Endothelial cell of umbilical vein (primary cell): ENCODE data around the gene MS4A15. TPM values are rescaled to one million over a fixed set of nuclear protein-coding genes. Genes with fewer than 3 reads are reported as not detected.

Experiments used
- BruUV-seq: library from RNA; stranded (reverse); fragments of 400-500 nt; replicated peaks from 2 replicates; lab custom pipeline; 2021; lab: Mats Ljungman, UMichigan
- CTCF ChIA-PET: fragments of 300-600, 350-600 bp; sonication (Branson Sonifier 250); formaldehyde crosslinking; loops from one replicate; lab custom pipeline; 2021; ENCODE audit warnings: antibody characterized with exemption, inconsistent platforms; lab: Charles Lee
- POLR2A ChIA-PET: fragments of 300-600, 350-600 bp; sonication (Branson Sonifier 250); formaldehyde crosslinking; loops from one replicate; lab custom pipeline; 2021; ENCODE audit warnings: antibody characterized with exemption, inconsistent platforms; lab: Charles Lee
- DNase-seq: peaks from one replicate; pipeline ENCODE4 v3.0.0-alpha.2; 2011; ENCODE audit warnings: low read depth, low spot score
- FAIRE-seq: peaks from 2 replicates; lab custom pipeline; 2011; peaks lifted over from hg19 to GRCh38; lab: Jason Lieb, UNC
- H2AFZ ChIP-seq: 2 replicates; pipeline ENCODE4 v1.6.0; 2012; ENCODE audit warnings: low read depth, low read length, control low read depth, inconsistent platforms
- H3K27ac ChIP-seq: 2 replicates; pipeline ENCODE4 v1.5.1; 2011; ENCODE audit warnings: low read depth, mild to moderate bottlenecking, control low read depth, low read length, moderate library complexity; ENCODE audit not compliant: insufficient read depth
- H3K27me3 ChIP-seq, 2 experiments: 2 replicates each; pipeline versions ENCODE4 v1.6.0 to v1.6.1; 2011; ENCODE audit warnings: low read length in 2 of 2, mixed read lengths in 1 of 2; ENCODE audit not compliant: control insufficient read depth in 2 of 2, insufficient read depth in 2 of 2
- H3K36me3 ChIP-seq, 2 experiments: 2 replicates in 1 of 2; 3 replicates in 1 of 2; pipeline ENCODE4 v1.5.1; 2011; ENCODE audit warnings: low read length in 2 of 2, mild to moderate bottlenecking in 1 of 2, moderate library complexity in 1 of 2; ENCODE audit not compliant: control insufficient read depth in 2 of 2, insufficient read depth in 2 of 2; ENCODE audit errors: extremely low read depth in 1 of 2
- H3K4me1 ChIP-seq: 3 replicates; pipeline ENCODE4 v1.5.1; 2011; ENCODE audit warnings: mild to moderate bottlenecking, low read length; ENCODE audit not compliant: control insufficient read depth, insufficient read depth; ENCODE audit errors: extremely low read depth
- H3K4me2 ChIP-seq: 2 replicates; pipeline ENCODE4 v1.6.1; 2011; ENCODE audit warnings: low read length, control low read depth, mixed read lengths; ENCODE audit not compliant: insufficient read depth
- H3K4me3 ChIP-seq, 3 experiments: fragments of 200-600 bp in 1 of 3; sonication (generic), shearing (Covaris generic) in 1 of 3; replicated peaks in 1 of 3; 2 replicates each; pipeline ENCODE4 v1.5.1; 2011 to 2016; ENCODE audit warnings: control low read depth in 3 of 3, low read length in 3 of 3, mild to moderate bottlenecking in 2 of 3, inconsistent platforms in 1 of 3, low read depth in 1 of 3, moderate library complexity in 1 of 3; ENCODE audit not compliant: insufficient read depth in 1 of 3
- H3K79me2 ChIP-seq: 2 replicates; pipeline ENCODE4 v1.6.0; 2012; ENCODE audit warnings: low read length, inconsistent platforms; ENCODE audit not compliant: control insufficient read depth, insufficient read depth
- H3K9ac ChIP-seq: replicated peaks from 2 replicates; pipeline ENCODE3; 2011; ENCODE audit warnings: low read length, control low read depth; ENCODE audit not compliant: insufficient read depth; ENCODE audit errors: extremely low read depth
- H3K9me1 ChIP-seq: replicated peaks from 3 replicates; pipeline ENCODE4 v1.6.0; 2011; ENCODE audit warnings: mild to moderate bottlenecking, low read length; ENCODE audit not compliant: control insufficient read depth, insufficient read depth; ENCODE audit errors: extremely low read depth
- H3K9me3 ChIP-seq: replicated peaks from 2 replicates; pipeline ENCODE4 v1.5.1; 2012; ENCODE audit warnings: low read length, inconsistent platforms; ENCODE audit not compliant: control insufficient read depth, insufficient read depth
- H4K20me1 ChIP-seq: replicated peaks from 2 replicates; pipeline ENCODE3; 2011; ENCODE audit warnings: mild to moderate bottlenecking, low read length; ENCODE audit not compliant: control insufficient read depth, insufficient read depth; ENCODE audit errors: extremely low read depth
- FOS ChIP-seq: IDR thresholded peaks from 2 replicates; pipeline ENCODE4 v1.6.1; 2011; ENCODE audit warnings: mild to moderate bottlenecking, low read length, moderate library complexity, borderline replicate concordance; ENCODE audit not compliant: insufficient read depth
- JUN ChIP-seq: IDR thresholded peaks from 2 replicates; pipeline ENCODE4 v1.6.1; 2011; ENCODE audit warnings: borderline replicate concordance, low read depth; ENCODE audit not compliant: insufficient read length, insufficient read depth
- MYC ChIP-seq: IDR thresholded peaks from one replicate; pipeline ENCODE4 v1.6.1; 2011; ENCODE audit warnings: mild to moderate bottlenecking, low read depth, low read length
- POLR2A ChIP-seq: IDR thresholded peaks from 2 replicates; pipeline ENCODE4 v1.6.1; 2012; ENCODE audit warnings: low read depth, mild to moderate bottlenecking, control low read depth, low read length
- POLR2AphosphoS5 ChIP-seq: IDR thresholded peaks from 2 replicates; pipeline ENCODE4 v1.6.1; 2012; ENCODE audit warnings: low read depth, mild to moderate bottlenecking, control low read depth, low read length, moderate library complexity; ENCODE audit not compliant: insufficient read depth
- dilution Hi-C: fragments of 300-500 bp; cut with MboI; formaldehyde crosslinking; loops from one replicate; pipeline ENCODE4 v1.15.0; 2019; ENCODE audit warnings: low sequenced_read_pairs; ENCODE audit not compliant: extremely low pct_ligation_motif_present
- intact Hi-C: fragments of 100-400 bp; cut with micrococcal nuclease; formaldehyde crosslinking; loops from one replicate; pipeline ENCODE4 v1.10.0; 2022
- polyA plus RNA-seq, 4 experiments: library from polyadenylated mRNA; depleted of rRNA in 3 of 4; stranded (reverse) in 3 of 4; unstranded in 1 of 4; fragments of >200 nt; gene quantifications; 2 replicates each; pipeline versions ENCODE4 v1.2.1 to v1.2.3, GENCODE V29; 2011 to 2012; ENCODE audit warnings: missing spikeins in 1 of 4
- total RNA-seq: library from RNA; stranded (reverse); gene quantifications from 2 replicates; pipeline ENCODE4 v1.2.3, GENCODE V29; 2021
- TF ChIP-seq, protein P1 (sequence below), 2 donors: IDR thresholded peaks; 1 replicate in 1 of 2; 2 replicates in 1 of 2; pipeline ENCODE4 v1.5.1; 2011; ENCODE audit warnings: low read length in 2 of 2, mild to moderate bottlenecking in 2 of 2, moderate library complexity in 2 of 2, control low read depth in 1 of 2, inconsistent platforms in 1 of 2, low read depth in 1 of 2; ENCODE audit not compliant: insufficient read depth in 1 of 2; ENCODE audit errors: extremely low read depth in 1 of 2
- TF ChIP-seq, protein P2 (sequence below): IDR thresholded peaks from 2 replicates; pipeline ENCODE4 v1.6.1; 2011; ENCODE audit not compliant: insufficient read depth, insufficient read length

Gene MS4A15
- total and polyA plus RNA-seq, 2 donors (not counting 3 experiments of a cell fraction or from before 2014, with no cell fraction given) = not detected

DNA sequence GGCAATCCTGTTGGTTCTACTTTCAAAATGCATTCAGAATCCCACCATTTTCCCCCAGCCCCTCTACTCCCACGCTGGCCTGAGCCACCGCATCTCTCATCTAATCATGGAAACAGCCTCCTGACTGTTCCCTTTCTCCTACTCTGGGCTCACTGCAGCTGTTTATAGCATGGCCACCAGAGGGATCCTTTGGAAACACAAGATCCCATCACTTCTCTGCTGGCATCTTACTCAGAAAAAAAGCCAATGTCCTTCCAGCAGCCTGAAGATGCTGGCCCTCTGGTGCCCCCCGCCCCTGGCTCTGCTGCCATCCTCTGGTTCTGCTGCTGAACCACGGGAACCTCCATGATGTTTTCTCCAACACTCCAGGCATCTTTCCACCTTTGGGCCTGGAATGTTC, 46.2 kb upstream of the MS4A15 start:
- no peak overlapping the region for H2AFZ ChIP-seq
- no peak for DNase-seq

DNA sequence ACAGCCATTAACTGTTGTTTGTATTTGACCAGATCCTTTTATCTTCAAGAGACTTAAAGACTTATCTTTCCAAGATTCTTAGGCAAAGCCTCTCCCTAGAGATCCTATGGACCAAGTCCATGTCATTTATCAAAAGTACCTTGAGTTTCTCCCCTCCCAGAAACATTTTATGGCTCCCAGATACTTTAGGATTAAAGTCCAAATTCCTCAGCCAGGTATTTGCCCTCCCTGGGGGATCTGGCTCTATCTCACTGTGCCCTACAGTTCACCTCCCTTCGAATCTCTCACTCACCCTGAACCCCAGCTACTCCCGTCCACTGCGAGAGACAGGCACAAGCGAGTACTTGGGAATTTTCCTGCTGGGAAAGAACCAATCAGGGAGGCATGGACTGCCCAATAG, 45.4 kb upstream of the MS4A15 start:
- peaks cover 0 to 3% of the 10 kb centered on the region in 2 experiments for H3K27me3 ChIP-seq

More for the DNA sequence above, 46.2 kb upstream of the MS4A15 start:
- H3K9me1 ChIP-seq = no peaks in the 10 kb centered on the region
- no peaks in the 10 kb centered on the region for H3K9me3 ChIP-seq
- no peaks in the 10 kb centered on the region for H3K4me1 ChIP-seq
- no peak overlapping the region for H3K9ac ChIP-seq
- H3K36me3 ChIP-seq = no peaks in the 10 kb centered on the region
- ChIA-PET CTCF (no interaction called here), POLR2A (no interaction called here)
- no peak overlapping the region for H3K27ac ChIP-seq
- no peak overlapping the region for H3K4me2 ChIP-seq
- H3K79me2 ChIP-seq = no peaks in the 10 kb centered on the region
- intact Hi-C loops = no loop called here
- H4K20me1 ChIP-seq = no peaks in the 10 kb centered on the region
- FAIRE-seq = no peak
- dilution Hi-C loops = no loop called here
- no TSS peak for BruUV-seq
- TF ChIP-seq POLR2A (no peak), FOS (no peak), MYC (no peak)
- TF ChIP-seq, protein P1, sequence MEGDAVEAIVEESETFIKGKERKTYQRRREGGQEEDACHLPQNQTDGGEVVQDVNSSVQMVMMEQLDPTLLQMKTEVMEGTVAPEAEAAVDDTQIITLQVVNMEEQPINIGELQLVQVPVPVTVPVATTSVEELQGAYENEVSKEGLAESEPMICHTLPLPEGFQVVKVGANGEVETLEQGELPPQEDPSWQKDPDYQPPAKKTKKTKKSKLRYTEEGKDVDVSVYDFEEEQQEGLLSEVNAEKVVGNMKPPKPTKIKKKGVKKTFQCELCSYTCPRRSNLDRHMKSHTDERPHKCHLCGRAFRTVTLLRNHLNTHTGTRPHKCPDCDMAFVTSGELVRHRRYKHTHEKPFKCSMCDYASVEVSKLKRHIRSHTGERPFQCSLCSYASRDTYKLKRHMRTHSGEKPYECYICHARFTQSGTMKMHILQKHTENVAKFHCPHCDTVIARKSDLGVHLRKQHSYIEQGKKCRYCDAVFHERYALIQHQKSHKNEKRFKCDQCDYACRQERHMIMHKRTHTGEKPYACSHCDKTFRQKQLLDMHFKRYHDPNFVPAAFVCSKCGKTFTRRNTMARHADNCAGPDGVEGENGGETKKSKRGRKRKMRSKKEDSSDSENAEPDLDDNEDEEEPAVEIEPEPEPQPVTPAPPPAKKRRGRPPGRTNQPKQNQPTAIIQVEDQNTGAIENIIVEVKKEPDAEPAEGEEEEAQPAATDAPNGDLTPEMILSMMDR (IDR thresholded peaks at IDR 0.05; ENCODE audit: extremely low read depth in 1 of 2, insufficient read depth in 1 of 2, low read depth in 1 of 2, low read length in 2 of 2) = peak; percentile 5 to 7
- TF ChIP-seq, protein P2, sequence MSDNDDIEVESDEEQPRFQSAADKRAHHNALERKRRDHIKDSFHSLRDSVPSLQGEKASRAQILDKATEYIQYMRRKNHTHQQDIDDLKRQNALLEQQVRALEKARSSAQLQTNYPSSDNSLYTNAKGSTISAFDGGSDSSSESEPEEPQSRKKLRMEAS = no peak
- peaks cover 0 to 3% of the 10 kb centered on the region in 2 experiments for H3K27me3 ChIP-seq
- no peak overlapping the region for H3K4me3 ChIP-seq

More for the DNA sequence above, 45.4 kb upstream of the MS4A15 start:
- Histone ChIP-seq H3K4me2 (no peak overlapping the region), H3K4me1 (no peaks in the 10 kb centered on the region), H3K9ac (no peak overlapping the region), H4K20me1 (no peaks in the 10 kb centered on the region), H3K36me3 (no peaks in the 10 kb centered on the region), H3K27ac (no peak overlapping the region), H3K4me3 (no peak overlapping the region), H3K9me1 (no peaks in the 10 kb centered on the region), H3K9me3 (no peaks in the 10 kb centered on the region), H2AFZ (no peak overlapping the region), H3K79me2 (no peaks in the 10 kb centered on the region)
- FAIRE-seq = no peak
- DNase-seq = no peak
- TF ChIP-seq, protein P1 (IDR thresholded peaks at IDR 0.05; ENCODE audit: extremely low read depth in 1 of 2, insufficient read depth in 1 of 2, low read depth in 1 of 2, low read length in 2 of 2) = no peak
- no peak for TF ChIP-seq JUN
- TF ChIP-seq FOS = no peak
- TF ChIP-seq MYC = no peak
- TF ChIP-seq POLR2AphosphoS5 = no peak
- BruUV-seq = no TSS peak
- ChIA-PET CTCF (no interaction called here), POLR2A (no interaction called here)
- dilution Hi-C loops = no loop called here
- intact Hi-C loops = no loop called here
